Upper lobe of right lung (tissue), 1 donor: ENCODE data around the gene FBXW8. TPM values are rescaled to one million over a fixed set of nuclear protein-coding genes. Genes with fewer than 3 reads are reported as not detected.

ENCODE experiments used
- ATAC-seq: fragments of 200-7000 bp; cut with Tn5 transposase; one replicate; pipeline ENCODE4 v1.9.1; 2020; ENCODE audit warnings: mild to moderate bottlenecking, moderate library complexity
- DNase-seq: peaks from one replicate; pipeline ENCODE4 v3.0.0-alpha.2; 2020
- H3K27ac ChIP-seq: fragments of 200-600 bp; one replicate; pipeline ENCODE4 v1.8.0; 2022
- H3K27me3 ChIP-seq: fragments of 200-600 bp; one replicate; pipeline ENCODE4 v1.8.0; 2022; ENCODE audit warnings: mild to moderate bottlenecking
- H3K36me3 ChIP-seq: fragments of 200-600 bp; one replicate; pipeline ENCODE4 v1.8.0; 2022
- H3K4me1 ChIP-seq: fragments of 200-600 bp; one replicate; pipeline ENCODE4 v1.8.0; 2022
- H3K4me3 ChIP-seq: fragments of 200-600 bp; one replicate; pipeline ENCODE4 v1.8.0; 2022; ENCODE audit warnings: mild to moderate bottlenecking
- H3K9me3 ChIP-seq: fragments of 200-600 bp; one replicate; pipeline ENCODE4 v1.8.0; 2022
- CTCF ChIP-seq: fragments of 200-600 bp; IDR thresholded peaks from one replicate; pipeline ENCODE4 v1.8.0; 2022; ENCODE audit warnings: antibody characterized with exemption
- intact Hi-C: fragments of 100-400 bp; cut with DNase I; formaldehyde crosslinking; loops from one replicate; pipeline ENCODE4 v1.11.0; 2022
- total RNA-seq: library from RNA; stranded (reverse); fragmentation: NEBNext Ultra II Directional; extraction: Animal tissue kit (Norgen Biotek cat#: 25700); gene quantifications from one replicate; pipeline ENCODE4 v1.2.1, GENCODE V29; 2021
- donor health status: DM: no; HTN: yes; CAD: no; lungs with severe emphysema.

Gene FBXW8
- total RNA-seq, 1 donor from 2014 or later = 16.8 TPM

DNA sequence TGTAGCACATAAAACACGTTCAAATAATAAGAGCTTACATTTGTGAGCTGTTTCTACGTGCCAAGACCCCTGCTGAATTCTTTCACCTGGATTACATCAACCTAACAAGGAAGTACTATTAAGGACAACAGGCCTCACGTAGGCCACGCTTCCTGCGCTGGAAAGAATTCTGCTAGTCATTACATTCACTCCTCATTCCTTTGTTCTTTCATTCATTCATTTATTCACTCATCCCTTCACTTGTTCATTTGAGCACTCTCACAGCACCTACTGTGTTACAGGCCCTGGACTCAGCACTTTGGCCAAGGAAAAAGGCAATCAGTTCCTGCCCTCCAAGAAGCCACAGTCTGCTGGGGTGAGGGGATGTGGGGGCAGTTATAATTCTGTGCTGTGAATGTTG, 160.3 kb downstream of the FBXW8 start:
- Histone ChIP-seq H3K9me3 (no peaks in the 10 kb centered on the region), H3K4me1 (no peaks in the 10 kb centered on the region), H3K27ac (no peak overlapping the region), H3K4me3 (no peak overlapping the region), H3K27me3 (no peaks in the 10 kb centered on the region), H3K36me3 (no peaks in the 10 kb centered on the region)
- DNase-seq (no peak), ATAC-seq (no peak)
- no peak for TF ChIP-seq CTCF
- intact Hi-C loops = no loop called here

DNA sequence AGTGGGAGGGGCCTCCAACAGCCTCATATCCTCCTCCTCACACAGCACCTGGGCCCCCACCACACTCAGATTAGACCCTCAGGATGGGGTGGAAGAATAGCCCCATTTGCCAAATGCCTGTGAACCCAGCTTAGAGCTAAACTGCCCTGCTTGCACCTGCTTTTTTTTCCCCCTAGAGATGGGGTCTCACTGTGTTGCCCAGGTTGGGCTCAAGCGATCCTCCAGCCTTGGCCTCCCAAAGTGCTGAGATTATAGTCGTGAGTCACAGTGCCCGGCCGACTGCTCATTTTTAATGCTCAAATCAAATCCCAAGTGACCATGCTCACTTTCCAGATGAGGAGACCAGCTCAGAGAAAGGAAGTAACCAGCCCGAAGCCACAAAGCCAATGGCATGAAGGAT, 161.4 kb downstream of the FBXW8 start:
- intact Hi-C loops = no loop called here
- no peak overlapping the region for H3K4me3 ChIP-seq
- TF ChIP-seq CTCF = no peak
- no peaks in the 10 kb centered on the region for H3K36me3 ChIP-seq
- H3K4me1 ChIP-seq = no peaks in the 10 kb centered on the region
- H3K27me3 ChIP-seq = no peaks in the 10 kb centered on the region
- no peaks in the 10 kb centered on the region for H3K9me3 ChIP-seq
- DNase-seq = no peak
- no peak overlapping the region for H3K27ac ChIP-seq
- ATAC-seq = no peak

- Histone ChIP-seq H3K36me3 (no peaks in the 10 kb centered on the region), H3K27me3 (no peaks in the 10 kb centered on the region), H3K27ac (no peak overlapping the region), H3K4me1 (no peaks in the 10 kb centered on the region), H3K4me3 (no peak overlapping the region), H3K9me3 (no peaks in the 10 kb centered on the region)
- intact Hi-C loops = no loop called here
- no peak for TF ChIP-seq CTCF
- DNase-seq (no peak), ATAC-seq (no peak)
Measured at GRCh38 chr12:117072736-117073490, 162.2 kb downstream of the FBXW8 start.

DNA sequence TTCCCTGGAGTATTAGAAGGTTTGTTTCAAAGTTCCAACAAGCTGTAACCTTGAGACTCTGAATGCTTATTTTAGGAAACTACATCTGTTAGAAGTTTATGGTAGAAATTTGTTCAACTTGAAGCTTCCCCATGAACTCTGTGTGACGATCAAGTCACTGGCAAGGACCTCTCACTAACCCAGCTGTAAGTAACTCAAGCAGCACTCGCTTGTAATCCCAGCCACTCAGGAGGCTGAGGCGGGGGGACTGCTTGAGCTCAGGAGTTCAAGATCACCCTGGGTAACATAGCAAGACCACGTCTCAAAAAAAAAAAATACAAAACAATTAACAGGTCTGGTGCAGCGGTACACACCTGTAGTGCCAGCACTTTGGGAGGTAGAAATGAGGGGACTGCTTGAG, 162.9 kb downstream of the FBXW8 start:
- DNase-seq (no peak), ATAC-seq (no peak)
- Histone ChIP-seq H3K27me3 (no peaks in the 10 kb centered on the region), H3K9me3 (no peaks in the 10 kb centered on the region), H3K27ac (no peak overlapping the region), H3K4me1 (no peaks in the 10 kb centered on the region), H3K36me3 (no peaks in the 10 kb centered on the region), H3K4me3 (no peak overlapping the region)
- no peak for TF ChIP-seq CTCF
- intact Hi-C loops = no loop called here

- intact Hi-C loops = no loop called here
Measured at GRCh38 chr12:117076410-117077372, 165.9 kb downstream of the FBXW8 start.

More at GRCh38 chr12:117076410-117077372, 165.9 kb downstream of the FBXW8 start:
- no peaks in the 10 kb centered on the region for H3K9me3 ChIP-seq
- DNase-seq = no peak
- TF ChIP-seq CTCF = no peak
- no peaks in the 10 kb centered on the region for H3K4me1 ChIP-seq
- H3K36me3 ChIP-seq = no peaks in the 10 kb centered on the region
- no peak overlapping the region for H3K4me3 ChIP-seq
- H3K27ac ChIP-seq = no peak overlapping the region
- H3K27me3 ChIP-seq = no peaks in the 10 kb centered on the region
- ATAC-seq = peak; percentile 20
